HCT116 (cell line): Measurements from ENCODE around the gene MACROH2A2. TPM values are rescaled to one million over a fixed set of nuclear protein-coding genes. Genes with fewer than 3 reads are reported as not detected.

Source experiments
- ATAC-seq: fragments of 200-7000 bp; cut with Tn5 transposase; 2 replicates; pipeline ENCODE4 v1.9.1; 2020; ENCODE audit warnings: mild to moderate bottlenecking, moderate library complexity
- BruUV-seq: library from RNA; stranded (reverse); fragments of 400-500 nt; replicated peaks from 2 replicates; lab custom pipeline; 2021; lab: Mats Ljungman, UMichigan
- CTCF ChIA-PET: fragments of 300-600 bp; sonication (Branson Sonifier 250); formaldehyde crosslinking; loops from one replicate; lab custom pipeline; 2021; ENCODE audit warnings: antibody characterized with exemption; lab: Charles Lee
- POLR2A ChIA-PET: fragments of 300-600, 350-600 bp; sonication (Branson Sonifier 250); formaldehyde crosslinking; loops from one replicate; lab custom pipeline; 2021; ENCODE audit warnings: antibody characterized with exemption; lab: Charles Lee
- RAD21 ChIA-PET, 2 experiments: fragments of 300-600 bp; sonication (Branson Sonifier 250); formaldehyde crosslinking; loops; one replicate each; lab custom pipeline; 2023; ENCODE audit warnings: low total read pairs in 2 of 2; ENCODE audit not compliant: uncharacterized antibody in 2 of 2, unreplicated experiment in 2 of 2, low non-redundant PET in 1 of 2; lab: Charles Lee
- DNase-seq: peaks from one replicate; pipeline ENCODE4 v3.0.0-alpha.2; 2010; ENCODE audit warnings: low read depth, low spot score
- H2AFZ ChIP-seq: fragments of 200-600 bp; shearing (Covaris generic), sonication (generic); 2 replicates; pipeline ENCODE4 v1.6.1; 2017; ENCODE audit warnings: low read depth, mixed run types, mixed read lengths, antibody characterized with exemption, low read length; ENCODE audit not compliant: poor library complexity, severe bottlenecking
- H3K27ac ChIP-seq: 2 replicates; pipeline ENCODE4 v1.5.1; 2012; ENCODE audit warnings: low read depth, low read length
- H3K27me3 ChIP-seq: fragments of 200-600 bp; sonication (generic); 2 replicates; pipeline ENCODE4 v1.6.1; 2016; ENCODE audit warnings: mixed run types, low read length, mixed read lengths; ENCODE audit not compliant: insufficient read depth
- H3K36me3 ChIP-seq, 2 experiments: fragments of 200-500 bp in 1 of 2; fragments of 200-600 bp in 1 of 2; sonication (Bioruptor generic) in 1 of 2; sonication (generic) in 1 of 2; 2 replicates each; pipeline versions ENCODE4 v1.5.1 to v1.6.1; 2014 to 2016; ENCODE audit warnings: low read length in 2 of 2, inconsistent platforms in 1 of 2, mixed read lengths in 1 of 2, mixed run types in 1 of 2; ENCODE audit not compliant: insufficient read depth in 2 of 2, control insufficient read depth in 1 of 2
- H3K4me1 ChIP-seq, 2 experiments: fragments of 200-600 bp in 1 of 2; sonication (generic) in 1 of 2; 2 replicates each; pipeline versions ENCODE4 v1.5.1 to v1.6.1; 2012 to 2017; ENCODE audit warnings: low read length in 2 of 2, inconsistent platforms in 1 of 2, mild to moderate bottlenecking in 1 of 2, mixed read lengths in 1 of 2, mixed run types in 1 of 2, moderate library complexity in 1 of 2; ENCODE audit not compliant: insufficient read depth in 2 of 2, control insufficient read depth in 1 of 2
- H3K4me2 ChIP-seq: fragments of 200-600 bp; sonication (generic); 2 replicates; pipeline ENCODE4 v1.6.1; 2017; ENCODE audit warnings: mixed run types, low read length, mixed read lengths
- H3K4me3 ChIP-seq, 2 experiments: fragments of 200-600 bp in 1 of 2; sonication (generic) in 1 of 2; replicated peaks in 1 of 2; 2 replicates each; pipeline ENCODE4 v1.5.1; 2011 to 2016; ENCODE audit warnings: low read length in 2 of 2, control low read depth in 1 of 2, low read depth in 1 of 2, mild to moderate bottlenecking in 1 of 2, mixed read lengths in 1 of 2, mixed run types in 1 of 2
- H3K79me2 ChIP-seq: fragments of 200-600 bp; sonication (generic); 2 replicates; pipeline ENCODE4 v1.6.1; 2017; ENCODE audit warnings: mild to moderate bottlenecking, mixed run types, low read length, moderate library complexity, mixed read lengths; ENCODE audit not compliant: insufficient read depth
- H3K9ac ChIP-seq: fragments of 200-600 bp; sonication (generic); 2 replicates; pipeline ENCODE4 v1.6.1; 2016; ENCODE audit warnings: low read length, mixed read lengths
- H3K9me2 ChIP-seq: fragments of 200-600 bp; sonication (generic), shearing (Covaris generic); 2 replicates; pipeline ENCODE4 v1.6.1; 2017; ENCODE audit warnings: mixed run types, mild to moderate bottlenecking, moderate library complexity; ENCODE audit not compliant: insufficient read depth
- H3K9me3 ChIP-seq, 2 experiments: fragments of 200-500 bp in 1 of 2; fragments of 200-600 bp in 1 of 2; sonication (Bioruptor generic) in 1 of 2; sonication (generic) in 1 of 2; 2 replicates each; pipeline ENCODE4 v1.6.1; 2014 to 2017; ENCODE audit warnings: low read length in 2 of 2, mixed read lengths in 2 of 2, inconsistent platforms in 1 of 2, low read depth in 1 of 2, mild to moderate bottlenecking in 1 of 2, mixed run types in 1 of 2, moderate library complexity in 1 of 2; ENCODE audit not compliant: control insufficient read depth in 1 of 2, insufficient read depth in 1 of 2
- H4K20me1 ChIP-seq: fragments of 200-600 bp; sonication (generic), shearing (Covaris generic); 2 replicates; pipeline ENCODE4 v1.6.1; 2017; ENCODE audit warnings: mixed run types, mild to moderate bottlenecking, moderate library complexity; ENCODE audit not compliant: insufficient read depth
- CEBPB ChIP-seq: IDR thresholded peaks from 2 replicates; pipeline ENCODE4 v1.6.1; 2012; ENCODE audit warnings: low read depth
- ELF1 ChIP-seq: IDR thresholded peaks from 2 replicates; pipeline ENCODE4 v1.6.1; 2012; ENCODE audit warnings: low read depth, borderline replicate concordance
- EZH2 ChIP-seq: fragments of 200-600 bp; sonication (generic); IDR thresholded peaks from 2 replicates; pipeline ENCODE4 v1.6.1; 2017; ENCODE audit warnings: antibody characterized with exemption, mixed run types
- POLR2A ChIP-seq: IDR thresholded peaks from 2 replicates; pipeline ENCODE4 v1.7.0; 2011; ENCODE audit warnings: borderline replicate concordance; ENCODE audit not compliant: insufficient read depth, insufficient read length; ENCODE audit errors: extremely low read depth
- POLR2AphosphoS5 ChIP-seq: IDR thresholded peaks from 2 replicates; pipeline ENCODE4 v1.6.1; 2011; ENCODE audit warnings: mild to moderate bottlenecking, low read depth, low read length, moderate library complexity
- RAD21 ChIP-seq: IDR thresholded peaks from 2 replicates; pipeline ENCODE4 v1.6.1; 2012; ENCODE audit warnings: low read depth, mild to moderate bottlenecking
- SP1 ChIP-seq: IDR thresholded peaks from 2 replicates; pipeline ENCODE4 v1.6.1; 2012; ENCODE audit warnings: low read depth
- TCF7L2 ChIP-seq: IDR thresholded peaks from 2 replicates; pipeline ENCODE4 v1.7.0; 2011; ENCODE audit warnings: borderline replicate concordance, inconsistent platforms; ENCODE audit not compliant: insufficient read depth, insufficient read length; ENCODE audit errors: extremely low read depth
- YY1 ChIP-seq: IDR thresholded peaks from 2 replicates; pipeline ENCODE4 v1.6.1; 2011; ENCODE audit warnings: low read length, low read depth, moderate library complexity, mild to moderate bottlenecking; ENCODE audit not compliant: insufficient replicate concordance; ENCODE audit errors: extremely low read depth
- intact Hi-C: fragments of 100-400 bp; cut with micrococcal nuclease; formaldehyde crosslinking; loops from 2 replicates; pipeline ENCODE4 v1.10.0; 2022
- total RNA-seq: library from RNA; stranded (reverse); gene quantifications from one replicate; pipeline ENCODE4 v1.2.1, GENCODE V29; 2021; ENCODE audit not compliant: unreplicated experiment
- TF ChIP-seq, protein P1 (sequence below): IDR thresholded peaks from 2 replicates; pipeline ENCODE4 v1.6.1; 2011; ENCODE audit warnings: mild to moderate bottlenecking, low read length, moderate library complexity; ENCODE audit not compliant: insufficient replicate concordance; ENCODE audit errors: extremely low read depth
- TF ChIP-seq, protein P2 (sequence below): IDR thresholded peaks from 2 replicates; pipeline ENCODE4 v1.6.1; 2012
- TF ChIP-seq, protein P3 (sequence below), 3 experiments: fragments of 200-600 bp in 1 of 3; sonication (generic) in 1 of 3; IDR thresholded peaks in 2 of 3; conservative IDR thresholded peaks in 1 of 3; 2 replicates each; pipeline ENCODE4 v1.5.1; 2012 to 2017; ENCODE audit warnings: low read depth in 2 of 3, low read length in 2 of 3, antibody characterized with exemption in 1 of 3, borderline replicate concordance in 1 of 3, control low read depth in 1 of 3, mild to moderate bottlenecking in 1 of 3, mixed read lengths in 1 of 3, mixed run types in 1 of 3, moderate library complexity in 1 of 3; ENCODE audit not compliant: insufficient read depth in 1 of 3

Gene MACROH2A2
- total RNA-seq, 1 experiment from 2014 or later: 41.4 TPM

DNA sequence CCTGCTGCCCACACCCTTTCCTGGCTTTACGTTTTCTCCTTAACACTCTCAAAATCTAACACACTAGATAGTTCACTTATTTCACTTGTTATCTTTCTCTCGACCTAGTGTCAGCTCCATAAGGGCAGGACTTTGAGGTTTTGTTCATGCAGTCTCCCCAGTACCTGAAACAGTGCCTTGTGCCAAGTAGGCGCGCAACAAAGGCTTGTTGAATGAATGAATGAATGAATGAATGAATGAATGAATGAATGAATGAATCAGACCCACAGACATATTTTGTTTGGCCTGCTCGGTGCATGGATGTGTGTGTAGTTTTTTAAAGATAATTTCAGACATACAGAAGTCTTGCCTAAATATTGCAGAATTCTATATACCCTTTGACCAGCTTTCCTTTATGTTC is 87.7 kb downstream of the MACROH2A2 start:
- no peaks in the 10 kb centered on the region for H3K36me3 ChIP-seq
- no peak overlapping the region for H3K4me3 ChIP-seq
- no peak overlapping the region for H2AFZ ChIP-seq
- no peak overlapping the region for H3K27ac ChIP-seq
- intact Hi-C loops: no loop called here
- H3K9ac ChIP-seq: no peak overlapping the region
- POLR2A ChIA-PET: no interaction called here
- BruUV-seq: no TSS peak
- H3K9me2 ChIP-seq: no peaks in the 10 kb centered on the region
- ATAC-seq: no peak
- H3K79me2 ChIP-seq: no peaks in the 10 kb centered on the region; the same call in 1 of the 2 replicates
- no peaks in the 10 kb centered on the region for H4K20me1 ChIP-seq
- no peak for DNase-seq
- H3K27me3 ChIP-seq: no peaks in the 10 kb centered on the region
- peaks cover 3 to 25% of the 10 kb centered on the region in 2 experiments; a peak in 3 of 4 replicates for H3K4me1 ChIP-seq
- no peaks in the 10 kb centered on the region for H3K9me3 ChIP-seq
- CTCF ChIA-PET: no interaction called here
- TF ChIP-seq POLR2AphosphoS5 (no peak), SP1 (no peak), CEBPB (no peak), EZH2 (no peak), TCF7L2 (no peak), YY1 (no peak), ELF1 (no peak), RAD21 (no peak), POLR2A (no peak)
- TF ChIP-seq, protein P1, sequence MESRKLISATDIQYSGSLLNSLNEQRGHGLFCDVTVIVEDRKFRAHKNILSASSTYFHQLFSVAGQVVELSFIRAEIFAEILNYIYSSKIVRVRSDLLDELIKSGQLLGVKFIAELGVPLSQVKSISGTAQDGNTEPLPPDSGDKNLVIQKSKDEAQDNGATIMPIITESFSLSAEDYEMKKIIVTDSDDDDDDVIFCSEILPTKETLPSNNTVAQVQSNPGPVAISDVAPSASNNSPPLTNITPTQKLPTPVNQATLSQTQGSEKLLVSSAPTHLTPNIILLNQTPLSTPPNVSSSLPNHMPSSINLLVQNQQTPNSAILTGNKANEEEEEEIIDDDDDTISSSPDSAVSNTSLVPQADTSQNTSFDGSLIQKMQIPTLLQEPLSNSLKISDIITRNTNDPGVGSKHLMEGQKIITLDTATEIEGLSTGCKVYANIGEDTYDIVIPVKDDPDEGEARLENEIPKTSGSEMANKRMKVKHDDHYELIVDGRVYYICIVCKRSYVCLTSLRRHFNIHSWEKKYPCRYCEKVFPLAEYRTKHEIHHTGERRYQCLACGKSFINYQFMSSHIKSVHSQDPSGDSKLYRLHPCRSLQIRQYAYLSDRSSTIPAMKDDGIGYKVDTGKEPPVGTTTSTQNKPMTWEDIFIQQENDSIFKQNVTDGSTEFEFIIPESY: no peak
- TF ChIP-seq, protein P2, sequence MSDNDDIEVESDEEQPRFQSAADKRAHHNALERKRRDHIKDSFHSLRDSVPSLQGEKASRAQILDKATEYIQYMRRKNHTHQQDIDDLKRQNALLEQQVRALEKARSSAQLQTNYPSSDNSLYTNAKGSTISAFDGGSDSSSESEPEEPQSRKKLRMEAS: no peak
- TF ChIP-seq, protein P3, sequence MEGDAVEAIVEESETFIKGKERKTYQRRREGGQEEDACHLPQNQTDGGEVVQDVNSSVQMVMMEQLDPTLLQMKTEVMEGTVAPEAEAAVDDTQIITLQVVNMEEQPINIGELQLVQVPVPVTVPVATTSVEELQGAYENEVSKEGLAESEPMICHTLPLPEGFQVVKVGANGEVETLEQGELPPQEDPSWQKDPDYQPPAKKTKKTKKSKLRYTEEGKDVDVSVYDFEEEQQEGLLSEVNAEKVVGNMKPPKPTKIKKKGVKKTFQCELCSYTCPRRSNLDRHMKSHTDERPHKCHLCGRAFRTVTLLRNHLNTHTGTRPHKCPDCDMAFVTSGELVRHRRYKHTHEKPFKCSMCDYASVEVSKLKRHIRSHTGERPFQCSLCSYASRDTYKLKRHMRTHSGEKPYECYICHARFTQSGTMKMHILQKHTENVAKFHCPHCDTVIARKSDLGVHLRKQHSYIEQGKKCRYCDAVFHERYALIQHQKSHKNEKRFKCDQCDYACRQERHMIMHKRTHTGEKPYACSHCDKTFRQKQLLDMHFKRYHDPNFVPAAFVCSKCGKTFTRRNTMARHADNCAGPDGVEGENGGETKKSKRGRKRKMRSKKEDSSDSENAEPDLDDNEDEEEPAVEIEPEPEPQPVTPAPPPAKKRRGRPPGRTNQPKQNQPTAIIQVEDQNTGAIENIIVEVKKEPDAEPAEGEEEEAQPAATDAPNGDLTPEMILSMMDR (IDR thresholded peaks at IDR 0.05 in 2 of 3, conservative IDR thresholded peaks at IDR 0.05 in 1 of 3; ENCODE audit: borderline replicate concordance in 1 of 3, insufficient read depth in 1 of 3, low read depth in 2 of 3, low read length in 2 of 3): no peak
- RAD21 ChIA-PET: no interaction called here
- no peak overlapping the region for H3K4me2 ChIP-seq
